C1 segment of cervical spinal cord (tissue), 14 donors: ENCODE data around the gene TAS2R9.
"Not testable (repeated sequence)": the region's sequence is repeated elsewhere in the genome, so short reads cannot be mapped to it uniquely, and the experiment has no call there.

Source experiments
- DNase-seq, 14 donors: peaks; one replicate each; lab custom pipeline; 2025; lab: John Stamatoyannopoulos, UW

Gene TAS2R9, protein sequence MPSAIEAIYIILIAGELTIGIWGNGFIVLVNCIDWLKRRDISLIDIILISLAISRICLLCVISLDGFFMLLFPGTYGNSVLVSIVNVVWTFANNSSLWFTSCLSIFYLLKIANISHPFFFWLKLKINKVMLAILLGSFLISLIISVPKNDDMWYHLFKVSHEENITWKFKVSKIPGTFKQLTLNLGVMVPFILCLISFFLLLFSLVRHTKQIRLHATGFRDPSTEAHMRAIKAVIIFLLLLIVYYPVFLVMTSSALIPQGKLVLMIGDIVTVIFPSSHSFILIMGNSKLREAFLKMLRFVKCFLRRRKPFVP

DNA sequence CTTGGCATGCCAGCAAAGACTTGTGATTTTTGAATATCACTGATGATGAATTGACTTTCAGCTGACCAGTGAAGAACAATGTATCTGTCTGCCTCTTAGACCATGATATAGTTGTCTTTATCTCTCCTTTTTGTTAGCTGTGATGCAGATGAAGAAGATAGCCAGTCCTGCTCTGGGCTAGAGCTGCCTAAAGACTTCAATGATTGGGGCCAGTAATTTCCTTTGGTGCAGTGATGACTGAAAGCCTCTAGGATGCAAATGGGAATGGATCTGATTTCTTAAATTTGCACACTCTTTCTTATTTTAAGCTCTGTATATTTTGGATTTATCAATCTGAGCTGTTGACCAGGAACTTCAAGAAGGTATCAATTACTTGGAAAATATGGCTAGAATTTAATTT is at the start of gene TAS2R9:
TAS2R9 (minus strand) TSS at position 101 of the 400 bp plus-strand sequence; CDS start at position 8, 93 bp downstream.
- no peak for DNase-seq

DNA sequence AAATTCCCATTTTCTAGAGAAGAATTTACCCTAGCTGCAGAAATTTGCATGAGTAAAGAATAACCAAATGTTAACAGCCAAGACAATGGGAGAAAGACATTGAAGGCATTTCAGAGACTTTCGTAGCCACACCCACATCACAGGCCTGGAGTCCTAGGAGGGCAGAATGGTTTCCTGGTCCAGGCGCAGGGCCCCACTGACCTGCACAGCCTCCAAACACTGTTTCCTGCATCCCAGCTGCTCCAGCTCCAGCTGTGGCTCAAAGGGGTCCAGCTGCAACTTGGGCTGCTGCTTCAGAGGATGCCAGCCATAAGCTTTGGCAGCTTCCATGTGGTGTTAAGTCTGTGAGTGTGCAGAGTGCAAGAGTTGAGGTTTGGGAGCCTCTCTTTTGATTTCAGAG is 45.8 kb upstream of the TAS2R9 start:
- no peak for DNase-seq

DNA sequence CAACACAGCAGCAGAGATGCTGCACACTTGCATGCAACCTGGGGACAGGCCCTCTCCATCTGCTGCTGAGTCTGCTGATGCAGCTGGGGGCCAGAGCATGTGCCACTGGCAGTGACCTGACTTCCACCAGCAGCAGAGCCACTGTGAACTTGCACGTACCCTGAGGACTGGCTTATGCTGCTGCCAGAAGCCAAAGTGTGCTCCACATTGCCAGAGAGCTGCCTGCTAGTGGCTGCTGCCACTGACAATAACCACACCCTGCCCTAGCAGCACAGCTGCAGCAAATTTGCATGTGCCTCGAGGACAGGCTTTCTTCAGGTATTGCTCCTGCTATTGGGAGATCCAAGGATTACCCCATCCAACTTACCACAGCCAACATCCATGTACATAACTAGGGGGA is 43.8 kb upstream of the TAS2R9 start:
- no peak for DNase-seq

DNA sequence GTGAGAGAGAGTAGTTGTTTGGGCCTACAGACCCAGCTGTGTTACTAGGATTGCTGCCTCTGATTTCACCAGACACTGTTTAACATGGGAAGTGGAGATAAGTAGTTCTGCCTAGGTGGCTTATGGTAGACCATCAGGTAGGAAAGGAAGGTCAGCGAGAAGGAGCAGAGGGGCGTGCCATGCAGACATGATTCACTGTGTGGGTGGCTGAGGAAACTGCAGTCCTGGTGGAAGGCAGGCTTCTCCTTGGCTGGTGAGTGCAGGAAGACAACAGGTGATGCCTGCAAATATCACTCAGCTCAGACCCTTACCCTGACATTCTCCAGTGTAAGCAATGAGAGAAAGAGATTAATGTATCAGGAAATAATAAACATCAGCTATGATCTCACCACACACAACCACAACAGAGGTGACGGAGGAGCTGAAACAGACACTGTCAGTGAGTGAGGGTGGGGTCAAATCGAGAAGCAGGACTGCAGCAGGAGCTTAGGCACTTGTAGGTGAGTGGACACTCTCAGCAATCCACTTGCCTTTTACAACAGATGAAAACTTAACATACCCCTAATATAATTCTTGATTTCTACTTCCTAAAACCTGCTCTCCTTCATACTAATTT is 41.4 kb upstream of the TAS2R9 start:
- DNase-seq = no peak

DNA sequence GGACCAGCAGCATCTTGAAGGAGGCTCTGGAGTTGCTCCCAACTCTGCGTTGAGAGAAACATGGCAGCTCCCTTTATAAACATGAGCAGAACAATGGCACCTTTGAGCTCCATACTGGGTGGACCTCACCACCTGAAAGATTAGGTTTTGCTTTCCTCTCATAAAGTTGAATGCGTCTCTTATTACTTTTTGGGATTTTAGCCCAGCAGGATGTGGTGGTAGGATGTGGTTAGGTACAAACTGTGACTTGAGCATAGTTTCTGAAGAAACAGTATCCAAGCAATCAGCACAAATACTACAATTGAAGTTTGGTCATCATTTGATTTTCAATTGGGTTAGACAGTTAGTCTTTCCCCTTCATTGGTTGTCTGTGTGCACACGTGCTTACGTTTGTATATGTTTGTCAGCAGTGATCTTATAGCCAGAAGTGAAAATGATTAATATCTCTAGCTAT is 39.5 kb upstream of the TAS2R9 start, which contains the start of gene PRR4:
PRR4 (minus strand) TSS at position 51 of the 454 bp plus-strand sequence; CDS start at position 13, 38 bp downstream.
- DNase-seq = no peak

DNA sequence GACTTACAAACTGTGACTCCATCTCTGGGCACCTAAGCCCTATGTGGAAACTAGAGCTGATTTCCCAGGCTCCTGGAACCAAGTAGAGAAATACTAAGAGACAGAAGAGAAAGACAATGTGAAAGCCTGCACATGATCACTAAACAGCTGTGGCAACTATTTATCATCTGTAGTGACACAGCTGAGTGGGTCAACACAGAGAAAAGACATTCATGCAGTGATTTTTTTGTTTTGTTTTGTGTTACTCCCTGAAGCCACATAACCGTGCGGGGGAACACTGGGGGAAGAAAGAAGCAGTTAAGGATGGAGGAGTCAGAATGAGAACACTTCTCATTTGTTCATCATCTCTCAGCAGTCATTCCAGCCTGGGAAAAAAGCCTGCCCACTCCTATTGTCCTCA is 37.8 kb upstream of the TAS2R9 start:
- DNase-seq = no peak

DNA sequence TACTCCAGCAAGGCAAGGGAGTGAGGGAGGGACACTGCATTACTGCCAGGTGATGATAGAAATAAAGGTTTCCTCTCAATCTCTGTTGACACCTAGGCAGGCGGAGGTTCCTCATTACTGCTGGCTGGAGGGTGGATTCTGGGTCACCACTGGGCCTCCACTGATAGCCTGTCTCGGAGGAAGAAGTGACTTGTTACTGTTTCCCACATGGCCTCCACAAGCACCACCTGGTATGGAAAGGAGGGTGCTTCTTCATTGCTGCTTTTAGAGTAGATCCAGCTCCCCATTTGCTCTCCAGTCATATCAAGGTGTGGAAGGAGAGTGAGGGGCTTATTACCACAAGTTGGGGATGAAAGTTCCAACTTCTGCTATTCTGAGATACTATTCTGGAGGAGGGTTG is 32.9 kb upstream of the TAS2R9 start:
- no peak for DNase-seq

DNA sequence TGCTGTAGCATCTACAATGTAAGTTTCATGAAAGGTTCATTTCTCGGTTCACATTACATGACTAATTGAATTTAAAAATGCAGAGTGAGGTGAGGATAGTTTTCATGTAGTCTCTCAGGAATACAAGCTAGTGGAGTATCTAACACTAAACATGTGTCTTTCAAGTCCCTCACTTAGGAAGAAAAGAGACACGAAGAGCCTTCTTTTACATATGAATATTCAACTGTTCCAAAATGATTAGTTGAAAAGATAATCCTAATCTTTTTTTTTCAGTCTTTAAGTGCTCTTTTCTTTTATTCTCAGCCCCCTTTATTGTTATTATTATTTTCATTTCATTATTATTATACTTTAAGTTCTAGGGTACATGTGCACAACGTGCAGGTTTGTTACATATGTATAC is 28.5 kb upstream of the TAS2R9 start:
- DNase-seq = no peak

DNA sequence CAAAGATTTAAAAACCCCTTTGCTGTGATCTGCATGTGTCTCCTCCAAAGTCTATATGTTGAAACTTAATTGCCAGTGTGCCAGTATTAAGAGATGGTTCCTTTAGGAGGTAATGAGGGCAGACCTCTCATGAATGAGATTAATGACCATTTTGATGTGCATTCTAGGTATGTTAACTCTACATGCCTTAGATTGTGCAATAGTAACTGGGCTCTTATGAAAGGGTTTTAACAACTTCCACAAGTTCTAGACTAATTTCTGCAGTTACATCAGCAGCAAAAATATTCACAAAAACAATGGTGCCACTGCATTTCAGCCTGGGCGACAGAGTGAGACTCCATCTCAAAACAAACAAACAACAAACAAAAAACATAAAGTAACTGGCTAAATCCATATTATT is 20.0 kb upstream of the TAS2R9 start:
- no peak for DNase-seq

DNA sequence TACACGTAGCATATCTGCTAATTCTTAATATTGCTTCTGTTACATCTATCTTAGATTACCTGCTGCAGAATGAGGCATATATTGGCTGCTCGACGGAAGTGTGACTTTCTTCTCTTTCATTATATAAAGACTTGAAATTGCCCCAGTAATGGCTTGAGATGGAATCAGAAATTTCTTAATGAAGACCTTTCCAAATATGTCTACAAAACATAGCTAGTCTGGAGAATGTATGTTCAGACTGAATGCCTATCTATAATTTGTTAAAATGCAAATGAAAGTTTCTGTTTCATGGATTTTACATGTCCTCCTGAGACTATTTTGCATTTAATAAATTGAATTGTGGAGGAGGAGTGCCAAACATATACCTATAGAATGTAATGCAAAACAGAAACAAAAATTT is 16.3 kb upstream of the TAS2R9 start, which contains the start of gene TAS2R10:
TAS2R10 (minus strand) TSS at position 101 of the 400 bp plus-strand sequence; CDS start at position 12, 89 bp downstream.
- no peak for DNase-seq

DNA sequence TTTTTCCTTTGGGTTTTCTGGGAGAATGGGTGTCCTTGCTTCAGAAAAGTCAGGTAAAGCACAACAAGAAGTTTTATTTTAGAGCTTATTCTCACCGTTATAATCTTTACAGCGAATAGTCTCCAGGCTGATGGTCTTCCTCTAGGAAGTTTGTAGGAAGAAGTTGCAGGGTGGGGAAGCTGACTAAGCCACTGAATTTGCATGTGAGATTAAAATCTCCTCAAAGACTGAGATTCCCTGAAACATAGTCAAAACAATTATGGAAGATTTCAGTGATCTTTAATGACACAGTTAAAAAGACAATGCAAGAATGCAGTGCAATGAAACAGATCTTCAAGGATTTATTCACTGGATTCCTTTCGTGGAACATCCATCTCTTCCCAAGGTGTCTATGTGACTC is 15.0 kb upstream of the TAS2R9 start:
- DNase-seq = no peak

DNA sequence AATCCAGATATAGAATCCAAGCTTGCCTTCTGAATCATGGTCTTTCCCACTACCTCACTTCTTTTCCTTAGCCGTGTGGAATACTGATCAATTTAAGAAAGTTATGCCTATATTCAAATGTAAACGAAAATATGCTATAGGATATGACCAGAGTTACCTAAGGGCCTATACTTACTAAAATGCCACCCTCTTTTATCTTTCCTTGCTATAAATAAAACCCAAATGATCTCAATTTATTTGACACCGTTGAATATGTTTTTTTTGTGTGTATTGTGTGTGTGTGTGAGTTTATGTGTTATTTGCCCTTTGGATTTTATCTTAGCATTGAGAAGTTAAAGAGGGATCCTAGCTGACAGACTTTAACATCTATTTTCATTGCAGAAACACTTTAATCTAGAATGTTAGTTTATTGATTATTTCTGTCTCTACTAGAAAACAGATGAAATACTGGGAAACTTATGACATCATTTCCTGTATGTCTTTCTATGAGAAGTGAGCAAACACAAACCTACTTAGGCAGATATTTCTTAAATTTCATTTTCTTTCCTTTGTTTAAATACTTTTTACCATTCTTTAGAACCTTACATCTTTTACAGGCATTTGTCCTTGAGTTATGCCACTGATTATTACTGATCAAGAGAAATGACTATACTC is 2.0 kb upstream of the TAS2R9 start:
- no peak for DNase-seq

DNA sequence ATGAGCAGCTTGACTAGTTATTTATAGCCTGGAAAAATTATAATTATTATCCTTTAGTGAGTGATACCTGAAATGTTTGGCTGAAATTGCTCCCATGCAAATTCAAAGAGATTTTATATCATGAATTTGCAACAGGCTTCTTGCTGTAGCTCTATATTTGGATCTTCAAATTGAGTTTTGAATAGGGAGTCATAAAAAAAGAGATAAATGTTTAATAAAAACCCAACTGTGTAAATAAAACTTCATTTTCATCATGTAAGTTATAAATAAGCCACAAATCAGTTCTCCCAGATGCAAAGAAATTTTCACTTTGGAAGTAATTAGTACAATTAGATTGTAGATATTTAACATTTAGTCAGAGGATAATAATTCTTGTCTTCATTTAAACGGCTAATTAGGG is 2.8 kb downstream of the TAS2R9 start, which contains the start of gene TAS2R8:
TAS2R8 (minus strand) TSS at position 101 of the 400 bp plus-strand sequence. CDS start 306 bp downstream, outside the sequence.
- DNase-seq = no peak

DNA sequence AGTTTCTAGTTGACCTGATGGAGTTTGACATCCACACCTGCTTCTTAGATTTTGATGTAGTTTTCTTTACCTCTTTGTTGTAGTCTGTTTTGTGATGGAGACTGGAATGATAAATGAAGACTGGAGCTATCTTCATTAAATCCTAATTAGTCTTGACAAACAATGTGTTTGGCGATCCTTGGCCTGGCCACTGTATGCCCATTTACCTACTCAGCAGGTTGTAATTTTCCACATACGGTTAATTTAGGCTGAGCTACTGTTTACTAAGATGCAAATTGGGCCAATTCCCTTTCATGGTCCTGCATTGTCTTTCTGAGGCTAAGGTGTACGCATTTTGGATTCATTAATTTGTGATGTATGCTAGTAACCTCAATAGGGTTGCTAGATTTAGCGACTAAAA is 7.4 kb downstream of the TAS2R9 start, which contains the start of gene TAS2R7:
TAS2R7 (minus strand) TSS at position 41 of the 400 bp plus-strand sequence. CDS start 57 bp downstream, outside the sequence.
- no peak for DNase-seq

DNA sequence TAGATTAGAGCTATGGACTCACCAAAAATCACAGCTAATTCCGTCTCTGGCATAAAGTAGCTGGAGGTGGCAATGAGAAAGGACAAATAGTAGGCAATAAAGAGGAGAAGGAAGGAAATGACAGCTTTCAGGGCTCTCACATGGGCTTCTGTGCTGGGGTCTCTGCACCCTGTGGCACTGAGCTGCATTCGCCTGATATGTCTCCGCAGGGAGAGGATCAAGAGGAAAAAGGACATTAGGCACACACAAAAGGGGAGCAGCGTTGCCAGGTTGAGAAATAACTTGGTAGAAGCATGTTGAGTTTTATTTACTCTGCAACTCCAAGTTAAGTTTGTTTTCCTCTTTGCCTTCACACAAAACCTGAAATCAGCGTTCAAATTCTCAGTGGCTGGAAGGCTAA is 8.2 kb downstream of the TAS2R9 start:
- DNase-seq = no peak

DNA sequence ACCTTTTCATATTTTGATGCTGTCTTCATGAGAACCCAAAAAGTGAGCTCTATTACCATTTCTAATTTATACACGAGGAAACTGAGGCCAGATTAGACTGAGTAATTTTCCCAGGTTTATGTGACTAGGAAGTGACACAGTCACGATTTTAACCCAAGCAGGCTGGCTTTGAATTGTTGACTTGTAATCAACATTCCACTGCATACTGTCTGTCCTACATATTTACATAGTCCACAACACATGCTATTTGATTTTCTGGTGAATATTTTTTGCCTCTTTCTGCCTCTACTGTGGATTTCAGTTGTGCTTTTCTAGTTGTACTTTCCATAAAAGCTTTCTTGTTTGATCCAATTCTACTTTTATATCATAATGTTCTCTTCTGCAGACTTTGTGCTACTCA is 15.7 kb downstream of the TAS2R9 start:
- DNase-seq = no peak

DNA sequence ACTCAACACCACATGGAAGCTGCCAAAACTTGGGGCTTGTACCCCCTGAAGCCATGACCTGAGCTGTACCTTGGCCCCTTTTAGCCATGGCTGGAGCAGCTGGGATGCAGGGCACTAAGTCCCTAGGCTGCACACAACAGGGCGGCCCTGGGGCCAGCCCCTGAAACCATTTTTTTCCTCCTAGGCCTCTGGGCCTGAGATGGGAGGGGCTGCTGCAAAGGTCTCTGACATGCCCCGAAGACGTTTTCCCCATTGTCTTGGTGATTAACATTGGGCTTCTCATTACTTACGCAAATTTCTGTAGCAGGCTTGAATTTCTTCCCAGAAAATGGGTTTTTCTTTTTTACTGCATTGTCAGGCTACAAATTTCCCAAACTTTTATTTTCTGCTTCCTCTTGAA is 18.2 kb downstream of the TAS2R9 start:
- not testable (repeated sequence) for DNase-seq

DNA sequence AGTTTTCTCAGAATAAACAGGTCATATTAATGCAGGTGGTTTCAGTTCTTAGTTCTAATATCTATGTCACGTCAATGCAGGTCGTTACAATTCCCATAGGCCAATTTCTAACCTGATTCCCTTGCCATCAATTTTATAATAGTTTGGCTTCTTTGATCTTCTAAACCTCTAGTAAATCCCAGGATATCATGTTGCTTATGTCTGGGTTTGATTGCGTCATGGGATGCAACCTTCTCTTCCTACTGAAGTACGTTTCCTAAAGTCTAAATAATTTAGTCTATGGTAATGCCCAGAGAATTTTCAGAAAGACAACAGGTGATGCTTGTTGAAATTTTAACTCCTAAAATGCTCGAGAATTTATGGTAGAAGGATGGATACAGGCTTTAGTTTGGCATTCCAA is 26.7 kb downstream of the TAS2R9 start:
- DNase-seq = no peak

DNA sequence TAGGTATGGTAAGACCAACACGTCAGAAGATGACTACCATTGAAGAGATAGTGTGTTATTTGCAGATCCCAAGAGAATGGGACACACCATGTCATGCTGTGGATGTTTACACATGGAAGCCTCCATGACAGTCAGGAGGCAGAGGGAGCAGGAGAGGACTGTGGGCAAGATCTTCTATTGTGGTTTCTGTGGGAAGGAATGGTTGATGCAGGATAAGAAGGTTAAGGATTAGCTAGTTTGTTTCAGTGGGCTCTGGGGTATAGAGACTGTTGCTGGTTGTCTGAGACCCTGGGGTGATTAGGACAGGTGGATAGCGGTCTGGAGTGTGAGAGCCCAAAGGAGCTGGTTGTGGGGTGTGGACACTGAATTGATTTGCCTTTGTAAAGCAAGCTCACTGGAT is 30.9 kb downstream of the TAS2R9 start:
- no peak for DNase-seq

DNA sequence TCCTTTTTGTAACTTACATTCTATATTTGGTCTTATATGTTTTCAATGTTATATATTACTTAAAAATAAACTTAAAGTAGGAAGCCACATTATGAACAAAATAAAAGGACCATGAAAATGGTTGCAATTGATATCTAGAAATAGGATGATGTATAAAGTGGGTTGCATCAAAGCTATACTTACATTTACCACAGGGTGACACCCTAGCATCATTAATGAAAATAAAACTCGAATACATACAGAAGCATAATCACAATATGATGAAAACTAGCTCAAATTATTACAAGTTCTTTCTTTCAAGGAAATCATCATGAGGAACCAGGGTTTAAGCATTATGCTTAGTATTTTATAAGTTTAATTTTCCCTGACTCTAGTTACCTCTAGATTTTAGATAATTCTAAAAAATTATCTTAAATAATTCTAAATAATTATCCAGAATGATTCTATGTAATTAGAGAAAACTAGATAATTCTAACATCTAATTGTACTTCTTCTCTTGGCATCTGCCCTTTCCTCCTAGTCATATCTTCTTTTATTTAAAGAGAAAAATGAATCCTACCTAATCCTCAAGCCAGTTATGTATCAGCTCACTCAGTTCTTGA is 38.7 kb downstream of the TAS2R9 start:
- DNase-seq = no peak

DNA sequence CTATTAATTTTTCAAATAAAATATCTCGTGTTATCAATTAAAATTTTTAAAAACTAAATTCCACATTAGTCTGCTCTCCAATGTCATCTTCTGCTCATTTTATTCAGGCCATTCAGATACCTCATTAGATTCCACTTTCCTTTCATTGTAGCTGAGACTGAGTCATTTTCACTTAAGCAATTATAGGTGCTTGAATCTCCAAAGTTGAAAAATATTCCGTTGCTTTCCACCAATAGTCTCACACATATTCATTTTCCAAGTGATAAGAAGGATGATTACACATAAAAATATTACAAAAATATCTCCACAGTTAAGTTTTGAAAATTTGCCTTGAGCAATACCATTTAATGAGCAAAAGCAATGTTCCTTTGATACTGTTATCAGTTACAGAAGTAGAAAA is 50.3 kb downstream of the TAS2R9 start:
- DNase-seq = no peak
